GM21381 (cell line): ENCODE measurements around the gene MPL.

Source experiments
- ATAC-seq: cut with Tn5 transposase; IDR thresholded peaks from one replicate; pipeline ENCODE4 v1.9.1; 2021; ENCODE audit warnings: mild to moderate bottlenecking, moderate library complexity; ENCODE audit not compliant: unreplicated experiment

MPL gene

DNA sequence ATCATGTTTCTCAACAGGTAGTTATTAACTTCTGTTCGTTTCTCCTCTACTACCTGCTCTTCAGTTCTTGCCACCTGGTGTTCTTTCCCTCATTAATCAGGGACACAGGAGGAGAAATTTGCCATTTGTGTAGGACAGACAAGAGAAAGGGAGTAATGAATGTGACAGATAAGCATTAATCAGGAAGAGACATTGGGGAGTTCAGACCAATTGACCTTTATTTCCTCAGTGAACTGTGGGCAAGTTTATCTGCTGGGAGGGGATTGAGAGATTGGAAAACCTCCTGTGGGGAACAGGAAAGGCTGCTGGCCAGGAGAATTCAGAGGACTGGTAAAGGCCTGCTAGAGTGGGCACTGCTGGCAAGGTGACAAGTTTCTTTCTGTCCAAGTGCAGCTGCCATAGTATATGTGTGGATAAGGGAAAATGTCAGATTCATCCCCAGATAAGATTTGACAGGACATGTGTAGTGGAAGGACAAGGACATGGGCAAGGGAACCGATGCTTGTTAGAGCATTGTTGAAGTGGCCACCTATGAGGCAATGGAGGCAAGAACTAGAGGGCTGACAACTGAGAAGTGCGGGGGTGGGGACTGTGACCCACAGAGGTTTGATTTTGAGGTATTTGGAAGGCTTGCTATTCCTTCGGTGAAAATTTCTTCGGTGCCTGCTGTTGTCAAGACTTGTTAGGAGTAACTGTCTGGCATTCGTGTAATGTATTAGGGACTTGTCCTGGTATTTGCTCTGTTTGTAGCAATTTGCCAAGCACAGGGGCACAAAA lies 64.7 kb downstream of the MPL start:
- no peak for ATAC-seq
